Erythroblast (primary cell): Measurements from ENCODE around the gene VSIG10L.

Source experiments
- GATA1 ChIP-seq: IDR thresholded peaks from 2 replicates; pipeline ENCODE4 v1.6.1; 2011; ENCODE audit warnings: low read depth, mild to moderate bottlenecking, control low read depth, low read length, moderate library complexity
- POLR2A ChIP-seq: IDR thresholded peaks from 2 replicates; pipeline ENCODE4 v1.6.1; 2011; ENCODE audit warnings: mild to moderate bottlenecking, low read length

GRCh38 chr19:51359294-51359693 lies 17.4 kb upstream of the VSIG10L start:
- TF ChIP-seq POLR2A: no peak
- no peak for TF ChIP-seq GATA1
